ENCODE results near the gene MRGPRG.

MRGPRG gene

GRCh38 chr11:3193373-3194015 lies 25.1 kb downstream of the MRGPRG start:
- no peak for DNase-seq

- no peak for DNase-seq
Measured at GRCh38 chr11:3192511-3193372, 25.9 kb downstream of the MRGPRG start.

GRCh38 chr11:3191586-3192324 lies 26.9 kb downstream of the MRGPRG start:
- no peak for DNase-seq

- no peak for DNase-seq
Measured at GRCh38 chr11:3190600-3190999, 28.0 kb downstream of the MRGPRG start.

- DNase-seq = no peak
Measured at GRCh38 chr11:3189886-3190583, 28.6 kb downstream of the MRGPRG start.

- no peak for DNase-seq
Measured at GRCh38 chr11:3189196-3189843, 29.3 kb downstream of the MRGPRG start.

GRCh38 chr11:3188496-3189195 lies 30.0 kb downstream of the MRGPRG start:
- no peak for DNase-seq

GRCh38 chr11:3186166-3186953 lies 32.3 kb downstream of the MRGPRG start:
- DNase-seq = no peak

- DNase-seq = no peak
Measured at GRCh38 chr11:3184732-3185347, 33.8 kb downstream of the MRGPRG start.

- DNase-seq = no peak
Measured at GRCh38 chr11:3183523-3183922, 35.1 kb downstream of the MRGPRG start.

GRCh38 chr11:3182462-3182852 lies 36.2 kb downstream of the MRGPRG start:
- no peak for DNase-seq

- no peak for DNase-seq
Measured at GRCh38 chr11:3181725-3182461, 36.7 kb downstream of the MRGPRG start.

- no peak for DNase-seq
Measured at GRCh38 chr11:3180869-3181268, 37.7 kb downstream of the MRGPRG start.

GRCh38 chr11:3178349-3178748 lies 40.3 kb downstream of the MRGPRG start:
- no peak for DNase-seq

- DNase-seq = no peak
Measured at GRCh38 chr11:3177931-3178330, 40.7 kb downstream of the MRGPRG start.

GRCh38 chr11:3176487-3176886 lies 42.1 kb downstream of the MRGPRG start:
- DNase-seq = no peak

- DNase-seq = no peak
Measured at GRCh38 chr11:3175194-3175593, 43.4 kb downstream of the MRGPRG start.

GRCh38 chr11:3174387-3174786 lies 44.2 kb downstream of the MRGPRG start:
- no peak for DNase-seq

- DNase-seq = no peak
Measured at GRCh38 chr11:3173795-3174194, 44.8 kb downstream of the MRGPRG start.
